Natural killer cell treated with Interleukin-12 subunit alpha and Interleukin-12 subunit beta and Interleukin-15 and Interleukin-18, amount 100 ng/mL, for 72 hours (primary cell): Measurements from ENCODE around the gene AUTS2. TPM values are rescaled to one million over a fixed set of nuclear protein-coding genes. Genes with fewer than 3 reads are reported as not detected.

Experiments used
- ATAC-seq, 2 donors: fragments of 150-1000 bp; cut with Tn5 transposase in 1 of 2; sonication (Bioruptor Pico), chemical (Tn5 transposase) in 1 of 2; 2 replicates each; pipeline ENCODE4 v1.10.0; 2021
- DNase-seq: peaks from one replicate; pipeline ENCODE4 v3.0.0; 2022; ENCODE audit warnings: low spot score
- H3K27ac Mint-ChIP-seq, 2 donors: 1 replicate in 1 of 2; 2 replicates in 1 of 2; pipeline ENCODE4 v1.8.0; 2022; ENCODE audit warnings: mixed read lengths in 2 of 2, mild to moderate bottlenecking in 1 of 2, moderate library complexity in 1 of 2
- H3K27me3 Mint-ChIP-seq, 2 donors: 1 replicate in 1 of 2; 2 replicates in 1 of 2; pipeline ENCODE4 v1.8.0; 2022; ENCODE audit warnings: mixed read lengths in 2 of 2
- H3K36me3 Mint-ChIP-seq: one replicate; pipeline ENCODE4 v1.8.0; 2022; ENCODE audit warnings: mixed read lengths
- H3K4me1 Mint-ChIP-seq, 2 donors: 1 replicate in 1 of 2; 2 replicates in 1 of 2; pipeline ENCODE4 v1.8.0; 2022; ENCODE audit warnings: low read depth in 2 of 2, mixed read lengths in 2 of 2, mild to moderate bottlenecking in 1 of 2
- H3K4me3 Mint-ChIP-seq: one replicate; pipeline ENCODE4 v1.8.0; 2022; ENCODE audit warnings: mixed read lengths
- H3K9me3 Mint-ChIP-seq: 2 replicates; pipeline ENCODE4 v1.8.0; 2022; ENCODE audit warnings: mixed read lengths
- total RNA-seq, 2 donors: library from RNA; stranded (reverse); gene quantifications; one replicate each; pipeline ENCODE4 v1.2.3, GENCODE V29; 2022

Gene AUTS2
- total RNA-seq, 2 donors from 2014 or later: 14.3 to 43.0 TPM

GRCh38 chr7:69661342-69661741 lies 63.1 kb downstream of the AUTS2 start:
- ATAC-seq (no peak), DNase-seq (no peak)
- Mint-ChIP-seq H3K27ac (no peak overlapping the region), H3K36me3 (no peaks in the 10 kb centered on the region), H3K27me3 (peaks cover 0 to 5% of the 10 kb centered on the region in 2 donors), H3K4me3 (no peak overlapping the region), H3K4me1 (peaks cover 7 to 8% of the 10 kb centered on the region in 2 donors), H3K9me3 (no peaks in the 10 kb centered on the region)

GRCh38 chr7:69663911-69664832 lies 65.9 kb downstream of the AUTS2 start:
- Mint-ChIP-seq H3K4me3 (no peak overlapping the region), H3K9me3 (no peaks in the 10 kb centered on the region), H3K27me3 (peaks cover 0 to 5% of the 10 kb centered on the region in 2 donors), H3K36me3 (no peaks in the 10 kb centered on the region), H3K4me1 (peaks cover 7 to 8% of the 10 kb centered on the region in 2 donors), H3K27ac (no peak overlapping the region)
- ATAC-seq: no peak
- DNase-seq: no peak

GRCh38 chr7:69665369-69665768 lies 67.1 kb downstream of the AUTS2 start:
- peaks cover 0 to under 1% of the 10 kb centered on the region in 2 donors for H3K27me3 Mint-ChIP-seq

GRCh38 chr7:69668339-69668870 lies 70.1 kb downstream of the AUTS2 start:
- ATAC-seq: no peak
- H3K9me3 Mint-ChIP-seq: no peaks in the 10 kb centered on the region
- H3K36me3 Mint-ChIP-seq: no peaks in the 10 kb centered on the region
- no peak overlapping the region for H3K27ac Mint-ChIP-seq
- H3K4me3 Mint-ChIP-seq: no peak overlapping the region
- H3K4me1 Mint-ChIP-seq: peaks cover 8 to 13% of the 10 kb centered on the region in 2 donors
- peaks cover 0 to 5% of the 10 kb centered on the region in 2 donors for H3K27me3 Mint-ChIP-seq
- DNase-seq: no peak

More at GRCh38 chr7:69665369-69665768, 67.1 kb downstream of the AUTS2 start:
- Mint-ChIP-seq H3K27ac (no peak overlapping the region), H3K9me3 (no peaks in the 10 kb centered on the region), H3K4me1 (peaks cover 7 to 8% of the 10 kb centered on the region in 2 donors), H3K4me3 (no peak overlapping the region), H3K36me3 (no peaks in the 10 kb centered on the region)
- DNase-seq (no peak), ATAC-seq (no peak)

GRCh38 chr7:69670701-69671100 lies 72.4 kb downstream of the AUTS2 start:
- H3K4me1 Mint-ChIP-seq: peaks cover 6 to 11% of the 10 kb centered on the region in 2 donors
- H3K4me3 Mint-ChIP-seq: no peak overlapping the region
- H3K9me3 Mint-ChIP-seq: no peaks in the 10 kb centered on the region
- DNase-seq (no peak), ATAC-seq (no peak)
- H3K36me3 Mint-ChIP-seq: no peaks in the 10 kb centered on the region
- peaks cover 0 to 5% of the 10 kb centered on the region in 2 donors for H3K27me3 Mint-ChIP-seq
- no peak overlapping the region for H3K27ac Mint-ChIP-seq

GRCh38 chr7:69673074-69673473 lies 74.8 kb downstream of the AUTS2 start:
- Mint-ChIP-seq H3K4me1 (peaks cover 16 to 17% of the 10 kb centered on the region in 2 donors), H3K27me3 (peaks cover 0 to 5% of the 10 kb centered on the region in 2 donors), H3K4me3 (no peak overlapping the region), H3K9me3 (no peaks in the 10 kb centered on the region), H3K36me3 (no peaks in the 10 kb centered on the region), H3K27ac (no peak overlapping the region)
- ATAC-seq: no peak
- no peak for DNase-seq

- peak; percentile 43 to 65 for ATAC-seq
- Mint-ChIP-seq H3K27ac (no peak overlapping the region), H3K4me3 (no peak overlapping the region)
These were observed 76.5 kb downstream of the AUTS2 start for GRCh38 chr7:69674701-69675182.

GRCh38 chr7:69676247-69676646 lies 78.0 kb downstream of the AUTS2 start:
- Mint-ChIP-seq H3K27me3 (peaks cover 0 to 5% of the 10 kb centered on the region in 2 donors), H3K27ac (no peak overlapping the region), H3K4me3 (no peak overlapping the region), H3K4me1 (peaks cover 19 to 26% of the 10 kb centered on the region in 2 donors), H3K9me3 (no peaks in the 10 kb centered on the region), H3K36me3 (no peaks in the 10 kb centered on the region)
- no peak for ATAC-seq
- no peak for DNase-seq

More at GRCh38 chr7:69674701-69675182, 76.5 kb downstream of the AUTS2 start:
- H3K4me1 Mint-ChIP-seq: peaks cover 22 to 26% of the 10 kb centered on the region in 2 donors
- peaks cover 0 to 5% of the 10 kb centered on the region in 2 donors for H3K27me3 Mint-ChIP-seq
- no peaks in the 10 kb centered on the region for H3K9me3 Mint-ChIP-seq
- no peak for DNase-seq
- no peaks in the 10 kb centered on the region for H3K36me3 Mint-ChIP-seq

GRCh38 chr7:69677054-69677852 lies 79.0 kb downstream of the AUTS2 start:
- H3K27me3 Mint-ChIP-seq: peaks cover 0 to 4% of the 10 kb centered on the region in 2 donors
- H3K4me3 Mint-ChIP-seq: peak overlapping the region; percentile 38
- H3K4me1 Mint-ChIP-seq: peaks cover 21 to 26% of the 10 kb centered on the region in 2 donors
- peak overlapping the region in 1 of 2 donors; percentile 81 for H3K27ac Mint-ChIP-seq
- DNase-seq (no peak), ATAC-seq (no peak)
- H3K9me3 Mint-ChIP-seq: no peaks in the 10 kb centered on the region
- no peaks in the 10 kb centered on the region for H3K36me3 Mint-ChIP-seq

GRCh38 chr7:69677881-69678493 lies 79.7 kb downstream of the AUTS2 start:
- ATAC-seq: no peak
- Mint-ChIP-seq H3K27ac (peak overlapping the region in 1 of 2 donors; percentile 81), H3K4me3 (peak overlapping the region; percentile 46)

GRCh38 chr7:69678494-69679187 lies 80.4 kb downstream of the AUTS2 start:
- DNase-seq: no peak
- peak overlapping the region in 1 of 2 donors; percentile 81 for H3K27ac Mint-ChIP-seq
- no peaks in the 10 kb centered on the region for H3K36me3 Mint-ChIP-seq
- H3K4me3 Mint-ChIP-seq: peak overlapping the region; percentile 21
- H3K4me1 Mint-ChIP-seq: peaks cover 24 to 30% of the 10 kb centered on the region in 2 donors
- H3K9me3 Mint-ChIP-seq: no peaks in the 10 kb centered on the region
- no peaks in the 10 kb centered on the region for H3K27me3 Mint-ChIP-seq
- no peak for ATAC-seq

More at GRCh38 chr7:69677881-69678493, 79.7 kb downstream of the AUTS2 start:
- H3K9me3 Mint-ChIP-seq: no peaks in the 10 kb centered on the region
- no peak for DNase-seq
- no peaks in the 10 kb centered on the region for H3K36me3 Mint-ChIP-seq
- no peaks in the 10 kb centered on the region for H3K27me3 Mint-ChIP-seq
- peaks cover 24 to 30% of the 10 kb centered on the region in 2 donors for H3K4me1 Mint-ChIP-seq

GRCh38 chr7:69681181-69681580 lies 82.9 kb downstream of the AUTS2 start:
- H3K27me3 Mint-ChIP-seq: no peaks in the 10 kb centered on the region
- no peak overlapping the region for H3K27ac Mint-ChIP-seq
- DNase-seq (no peak), ATAC-seq (no peak)
- peaks cover 37 to 43% of the 10 kb centered on the region in 2 donors for H3K4me1 Mint-ChIP-seq
- H3K4me3 Mint-ChIP-seq: no peak overlapping the region
- H3K36me3 Mint-ChIP-seq: no peaks in the 10 kb centered on the region
- no peaks in the 10 kb centered on the region for H3K9me3 Mint-ChIP-seq
